NAMALWA (cell line): ENCODE results near the gene SEPSECS.

ENCODE experiments used
- DNase-seq: peaks from one replicate; pipeline ENCODE4 v3.0.0-alpha.2; 2015; ENCODE audit warnings: low spot score

SEPSECS gene

GRCh38 chr4:25081866-25082471, 78.3 kb downstream of the SEPSECS start:
- no peak for DNase-seq

DNA sequence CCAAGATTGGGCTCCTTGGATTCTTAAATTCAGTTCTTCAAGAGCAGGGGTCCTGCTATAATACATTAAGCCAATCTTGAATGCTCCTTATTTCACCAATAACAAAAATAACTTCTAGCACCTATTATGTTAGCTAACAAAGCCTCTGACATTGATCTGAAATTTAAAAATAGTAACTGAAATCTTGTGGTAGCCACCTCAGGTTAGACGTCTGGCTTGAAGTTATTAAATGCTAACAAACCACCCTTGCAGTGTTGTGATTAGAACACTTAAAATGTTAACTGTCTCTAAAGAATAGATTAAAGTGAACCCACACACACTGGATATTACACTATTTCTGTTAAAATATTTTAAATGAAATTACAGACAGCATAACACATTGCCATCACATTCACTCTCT, 79.7 kb downstream of the SEPSECS start:
- no peak for DNase-seq

DNA sequence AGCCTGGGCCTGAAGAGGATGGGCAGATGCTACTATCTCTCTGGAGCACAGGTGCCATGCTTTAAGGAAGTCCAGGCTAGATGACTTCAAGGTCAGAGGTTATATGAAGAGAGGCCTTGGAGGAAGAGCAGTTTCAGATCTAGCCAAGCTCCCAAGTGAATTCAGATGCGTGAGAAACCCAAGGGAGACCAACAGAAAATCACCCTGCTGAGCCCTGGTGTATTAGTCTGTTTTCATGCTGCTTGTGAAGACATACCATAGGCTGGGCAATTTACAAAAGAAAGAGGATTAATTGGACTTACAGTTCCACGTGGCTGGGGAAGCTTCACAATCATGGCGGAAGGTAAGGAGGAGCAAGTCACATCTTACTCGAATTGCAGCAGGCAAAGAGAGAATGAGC, 81.7 kb downstream of the SEPSECS start:
- DNase-seq = no peak

GRCh38 chr4:25076625-25077398, 83.4 kb downstream of the SEPSECS start:
- DNase-seq = no peak

DNA sequence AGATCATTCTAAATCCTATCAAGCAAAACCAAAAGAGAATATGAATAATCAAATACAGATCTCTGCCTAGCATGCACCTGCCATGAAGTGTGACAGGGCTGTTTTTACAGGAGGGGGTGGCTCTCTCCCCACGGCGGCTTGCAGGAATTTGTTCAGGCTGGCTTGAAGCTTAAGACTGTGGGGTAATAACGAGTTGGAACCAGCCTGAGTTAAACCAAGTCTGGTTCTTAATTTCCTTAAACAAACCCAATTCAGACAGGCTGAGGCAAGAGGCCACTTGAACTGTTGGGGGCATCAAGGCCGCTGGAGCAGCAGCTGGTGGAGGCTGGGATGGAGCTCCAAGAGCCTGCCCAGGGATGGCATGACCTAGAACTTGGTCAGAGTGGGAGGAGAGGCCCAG, 84.4 kb downstream of the SEPSECS start:
- DNase-seq = no peak

DNA sequence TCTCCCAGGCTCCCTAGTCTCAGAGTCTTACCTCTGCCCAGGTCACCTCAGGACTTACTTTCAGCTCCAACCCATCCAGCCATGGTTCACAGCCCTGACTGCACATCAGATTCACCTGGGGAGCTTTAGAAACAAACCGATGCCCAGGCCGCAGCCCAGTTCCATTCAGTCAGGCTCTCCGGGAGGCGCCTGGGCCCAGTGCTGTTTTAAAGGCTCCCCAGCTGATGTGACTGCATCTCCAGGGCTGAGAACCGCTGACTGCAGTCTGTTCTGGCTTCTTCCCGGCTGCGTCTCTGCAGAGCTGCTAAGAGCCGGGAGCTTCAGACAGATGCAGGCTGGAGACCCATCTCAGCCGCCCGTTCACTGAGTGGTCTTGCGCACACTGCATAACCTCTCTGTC, 85.1 kb downstream of the SEPSECS start:
- DNase-seq = no peak

GRCh38 chr4:25070545-25070944, 89.7 kb downstream of the SEPSECS start:
- no peak for DNase-seq
